Stomach (tissue), 9 donors: ENCODE data around the gene POLG2. TPM values are rescaled to one million over a fixed set of nuclear protein-coding genes. Genes with fewer than 3 reads are reported as not detected.
A peak's percentile ranks its signal among the peaks of the same experiment; 100 is the strongest.

ENCODE experiments used
- DNase-seq, 2 donors: peaks; one replicate each; pipeline versions ENCODE4 v3.0.0 to v3.0.0-alpha.2; 2013 to 2019
- H3K27ac ChIP-seq, 5 donors: fragments of 200-600 bp in 4 of 5; sonication (generic) in 4 of 5; one replicate each; pipeline ENCODE4 v1.5.1; 2013 to 2019; ENCODE audit warnings: mild to moderate bottlenecking in 1 of 5, moderate library complexity in 1 of 5
- H3K27me3 ChIP-seq, 3 donors: fragments of 200-600 bp; sonication (generic); one replicate each; pipeline ENCODE4 v1.5.1; 2017 to 2019; ENCODE audit warnings: mixed run types in 1 of 3
- H3K36me3 ChIP-seq, 4 donors: fragments of 200-600 bp; sonication (generic); 1 replicate in 3 of 4; 2 replicates in 1 of 4; pipeline ENCODE4 v1.5.1; 2016 to 2019
- H3K4me1 ChIP-seq, 4 donors: fragments of 200-600 bp; sonication (generic); one replicate each; pipeline ENCODE4 v1.5.1; 2016 to 2019
- H3K4me3 ChIP-seq, 4 donors: fragments of 200-600 bp; sonication (generic) in 3 of 4; one replicate each; pipeline ENCODE4 v1.5.1; 2016 to 2019; ENCODE audit warnings: mild to moderate bottlenecking in 1 of 4
- H3K9me3 ChIP-seq, 4 donors: fragments of 200-600 bp; sonication (generic); one replicate each; pipeline ENCODE4 v1.5.1; 2016 to 2019
- EP300 ChIP-seq: sonication (generic); formaldehyde crosslinking; IDR thresholded peaks from one replicate; pipeline ENCODE4 v1.6.1; 2017; ENCODE audit warnings: antibody characterized with exemption
- POLR2A ChIP-seq, 4 donors: fragments of 450-650 bp; IDR thresholded peaks; one replicate each; pipeline ENCODE4 v1.6.1; 2016; ENCODE audit warnings: antibody characterized with exemption in 4 of 4, control low read depth in 2 of 4, mild to moderate bottlenecking in 1 of 4, moderate library complexity in 1 of 4
- POLR2AphosphoS5 ChIP-seq, 3 donors: sonication (generic); formaldehyde crosslinking; IDR thresholded peaks; one replicate each; pipeline ENCODE4 v1.6.1; 2016; ENCODE audit warnings: antibody characterized with exemption in 3 of 3
- WGBS, 5 donors: extraction: QIAGEN DNeasy Blood & Tissue Kit in 3 of 5; methylation state at CpG; one replicate each; pipeline versions ENCODE4 v1.1.5 to v1.1.7; 2013 to 2018; 5-methylcytosine and 5-hydroxymethylcytosine counted together
- intact Hi-C: fragments of 100-400 bp; cut with DNase I; formaldehyde crosslinking; loops from one replicate; pipeline ENCODE4 v1.15.1; 2023; ENCODE audit warnings: low total_unique reads
- polyA plus RNA-seq, 3 donors: library from polyadenylated mRNA; stranded (reverse); fragments of 200-250 nt; gene quantifications; one replicate each; pipeline ENCODE4 v1.2.3, GENCODE V29; 2013
- total RNA-seq, 5 donors: library from RNA; depleted of rRNA; stranded (reverse); fragments of >200 nt; gene quantifications; one replicate each; pipeline versions ENCODE4 v1.1.0 to v1.2.3, GENCODE V29; 2014 to 2016
- TF ChIP-seq, protein P1 (sequence below), 7 experiments: fragments of 450-650 bp in 4 of 7; fragments of 200-600 bp in 3 of 7; sonication (generic) in 3 of 7; IDR thresholded peaks; one replicate each; pipeline ENCODE4 v1.5.1; 2016 to 2019; ENCODE audit warnings: antibody characterized with exemption in 7 of 7, control low read depth in 2 of 7, mild to moderate bottlenecking in 1 of 7
- donor health status: healthy with polysubstance abuse.
- donor health status: Bipolar disorder and iron deficiency.
- donor health status: healthy.

Gene POLG2
- total and polyA plus RNA-seq, 8 donors, result 1.3 to 41.4 (median 9.9) TPM

DNA sequence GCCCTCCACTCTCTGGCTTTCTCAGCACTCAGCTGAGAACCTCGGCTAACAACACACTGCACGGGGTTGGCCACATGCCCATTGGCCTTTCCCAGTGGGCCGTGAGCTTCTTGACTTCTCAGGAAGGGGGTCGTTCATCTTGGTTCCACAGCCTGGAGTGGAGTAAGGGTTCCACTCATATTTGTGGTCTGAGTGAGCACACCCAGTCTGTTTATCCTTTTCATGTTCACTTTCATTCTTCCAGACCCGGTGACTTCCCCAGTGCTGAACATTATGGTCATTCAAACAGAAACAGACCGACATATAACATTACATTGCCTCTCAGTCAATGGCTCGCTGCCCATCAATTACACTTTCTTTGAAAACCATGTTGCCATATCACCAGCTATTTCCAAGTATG is 39.7 kb downstream of the POLG2 start:
- 71 to 76% (median 73%) methylated on average over 7 of the region's 7 CpGs for WGBS, 5 donors
- Histone ChIP-seq H3K4me3 (no peak overlapping the region), H3K9me3 (no peaks in the 10 kb centered on the region), H3K36me3 (no peaks in the 10 kb centered on the region), H3K27ac (no peak overlapping the region), H3K4me1 (peaks cover 0 to 10% (median 0%) of the 10 kb centered on the region in 4 donors), H3K27me3 (no peaks in the 10 kb centered on the region)
- TF ChIP-seq EP300, result no peak
- no peak for TF ChIP-seq POLR2A (IDR thresholded peaks at IDR 0.05)
- no peak for TF ChIP-seq POLR2AphosphoS5 (IDR thresholded peaks at IDR 0.05)
- TF ChIP-seq, protein P1, sequence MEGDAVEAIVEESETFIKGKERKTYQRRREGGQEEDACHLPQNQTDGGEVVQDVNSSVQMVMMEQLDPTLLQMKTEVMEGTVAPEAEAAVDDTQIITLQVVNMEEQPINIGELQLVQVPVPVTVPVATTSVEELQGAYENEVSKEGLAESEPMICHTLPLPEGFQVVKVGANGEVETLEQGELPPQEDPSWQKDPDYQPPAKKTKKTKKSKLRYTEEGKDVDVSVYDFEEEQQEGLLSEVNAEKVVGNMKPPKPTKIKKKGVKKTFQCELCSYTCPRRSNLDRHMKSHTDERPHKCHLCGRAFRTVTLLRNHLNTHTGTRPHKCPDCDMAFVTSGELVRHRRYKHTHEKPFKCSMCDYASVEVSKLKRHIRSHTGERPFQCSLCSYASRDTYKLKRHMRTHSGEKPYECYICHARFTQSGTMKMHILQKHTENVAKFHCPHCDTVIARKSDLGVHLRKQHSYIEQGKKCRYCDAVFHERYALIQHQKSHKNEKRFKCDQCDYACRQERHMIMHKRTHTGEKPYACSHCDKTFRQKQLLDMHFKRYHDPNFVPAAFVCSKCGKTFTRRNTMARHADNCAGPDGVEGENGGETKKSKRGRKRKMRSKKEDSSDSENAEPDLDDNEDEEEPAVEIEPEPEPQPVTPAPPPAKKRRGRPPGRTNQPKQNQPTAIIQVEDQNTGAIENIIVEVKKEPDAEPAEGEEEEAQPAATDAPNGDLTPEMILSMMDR (IDR thresholded peaks at IDR 0.05), result no peak
- DNase-seq, result no peak
- intact Hi-C loops, result no loop called here

GRCh38 chr17:64455993-64456885 is 40.6 kb downstream of the POLG2 start:
- peak in 1 of 2 donors; percentile 33 for DNase-seq
- no peaks in the 10 kb centered on the region for H3K9me3 ChIP-seq
- no peaks in the 10 kb centered on the region for H3K27me3 ChIP-seq
- 70 to 78% (median 74%) methylated on average over 8 of the region's 8 CpGs for WGBS, 5 donors
- peaks cover 0 to 10% (median 0%) of the 10 kb centered on the region in 4 donors for H3K4me1 ChIP-seq
- H3K27ac ChIP-seq, result peak overlapping the region in 2 of 5 donors; percentile 0 to 47
- intact Hi-C loops, result no loop called here
- no peaks in the 10 kb centered on the region for H3K36me3 ChIP-seq
- TF ChIP-seq, protein P1 (IDR thresholded peaks at IDR 0.05), result no peak
- TF ChIP-seq POLR2AphosphoS5 (IDR thresholded peaks at IDR 0.05) (no peak), EP300 (no peak)
- no peak overlapping the region for H3K4me3 ChIP-seq

- H3K9me3 ChIP-seq, result no peaks in the 10 kb centered on the region
- TF ChIP-seq EP300 (no peak), POLR2AphosphoS5 (IDR thresholded peaks at IDR 0.05) (no peak), POLR2A (IDR thresholded peaks at IDR 0.05) (no peak)
- TF ChIP-seq, protein P1 (IDR thresholded peaks at IDR 0.05), result no peak
- no peaks in the 10 kb centered on the region for H3K36me3 ChIP-seq
- no peaks in the 10 kb centered on the region for H3K27me3 ChIP-seq
- H3K27ac ChIP-seq, result peak overlapping the region in 4 of 5 donors; percentile 36 to 86 (median 62)
- H3K4me3 ChIP-seq, result no peak overlapping the region
- intact Hi-C loops, result no loop called here
- WGBS, 5 donors, result 70 to 85% (median 75%) methylated on average over 3 of the region's 3 CpGs
- DNase-seq, result no peak
- peaks cover 0 to 19% (median 0%) of the 10 kb centered on the region in 4 donors for H3K4me1 ChIP-seq
These were observed 47.3 kb downstream of the POLG2 start for GRCh38 chr17:64449545-64449944.

DNA sequence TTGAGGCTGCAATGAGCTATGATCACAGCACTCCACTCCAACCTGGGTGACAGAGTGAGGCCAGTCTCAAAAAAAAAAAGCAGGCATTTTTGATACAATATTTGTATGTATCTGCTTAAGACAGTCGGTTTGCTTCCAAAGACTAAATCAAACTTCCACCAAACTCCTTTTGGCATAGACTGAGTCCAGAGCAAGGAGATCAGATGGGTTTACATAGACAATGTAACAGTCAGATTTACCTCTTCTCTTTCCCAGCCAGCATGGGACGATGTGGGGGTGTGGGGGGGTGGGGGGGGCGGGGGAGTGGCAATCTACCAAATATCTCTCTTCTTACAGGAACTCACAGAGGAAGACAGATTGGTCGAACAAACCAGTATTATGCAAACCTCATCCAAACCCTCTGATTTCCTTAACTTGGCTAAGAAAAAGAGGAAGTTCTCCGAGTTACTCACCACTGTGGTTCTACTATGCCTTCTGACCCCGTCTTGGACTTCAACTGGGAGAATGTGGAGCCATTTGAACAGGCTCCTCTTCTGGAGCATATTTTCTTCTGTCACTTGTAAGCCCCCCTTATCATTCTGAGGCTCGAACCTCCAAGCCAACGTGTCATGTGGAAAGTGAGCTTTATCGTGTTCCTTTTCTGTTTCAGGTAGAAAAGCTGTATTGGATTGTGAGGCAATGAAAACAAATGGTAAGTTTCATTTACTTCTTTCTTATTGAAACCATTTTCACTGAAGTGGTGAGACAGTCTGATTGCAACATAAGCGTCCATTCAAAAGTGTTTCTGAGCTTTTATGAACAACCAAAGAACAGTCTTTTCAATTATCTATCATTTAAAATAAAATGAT is 48.0 kb downstream of the POLG2 start, which contains the start of gene MILR1:
Gene MILR1, plus strand, starts transcription at position 451 of the 848 bp plus-strand sequence. Its CDS starts 54 bp downstream, at position 505.
- Histone ChIP-seq H3K4me3 (no peak within 1 kb of the TSS), H3K9me3 (no peaks in the 10 kb centered on the region), H3K36me3 (no peaks in the 10 kb centered on the region), H3K27ac (peak within 1 kb of the TSS in 4 of 5 donors; percentile 36 to 86 (median 62)), H3K27me3 (no peaks in the 10 kb centered on the region), H3K4me1 (peaks cover 0 to 19% (median 0%) of the 10 kb centered on the region in 4 donors)
- 29 to 43% (median 34%) methylated on average over 9 to 10 of the region's 10 CpGs for WGBS, 5 donors
- peak in 1 of 2 donors; percentile 64 for DNase-seq
- intact Hi-C loops, result no loop called here
- peak in 1 of 3 donors; percentile 32 for TF ChIP-seq POLR2AphosphoS5 (IDR thresholded peaks at IDR 0.05)
- TF ChIP-seq POLR2A (IDR thresholded peaks at IDR 0.05), result no peak
